ENCODE measurements around the gene GALNT7.

GRCh38 chr4:173240696-173241095 is 72.1 kb downstream of the GALNT7 start:
- TF ChIP-seq CTCF (IDR thresholded peaks at IDR 0.05) (no peak), POLR2A (IDR thresholded peaks at IDR 0.05) (no peak)

Data from Peyer's patch (tissue), 4 donors.